Heart left ventricle (tissue), 16 donors: ENCODE results near the gene HVCN1. TPM values are rescaled to one million over a fixed set of nuclear protein-coding genes. Genes with fewer than 3 reads are reported as not detected.
"Not testable (repeated sequence)": the region's sequence is repeated elsewhere in the genome, so short reads cannot be mapped to it uniquely, and the experiment has no call there.

Experiments
- ATAC-seq, 4 donors: fragments of 200-7000 bp; cut with Tn5 transposase; one replicate each; pipeline ENCODE4 v1.9.1; 2020 to 2022; ENCODE audit warnings: moderate library complexity in 4 of 4, mild to moderate bottlenecking in 3 of 4, moderate number of reproducible peaks in 1 of 4
- DNase-seq, 5 donors: peaks; one replicate each; pipeline ENCODE4 v3.0.0-alpha.2; 2020
- H3K27ac ChIP-seq, 12 donors: fragments of 200-600 bp; sonication (generic) in 4 of 12; one replicate each; pipeline versions ENCODE4 v1.5.0 to v1.8.0; 2016 to 2022; ENCODE audit warnings: mild to moderate bottlenecking in 2 of 12
- H3K27me3 ChIP-seq, 9 donors: fragments of 200-600 bp; sonication (generic) in 2 of 9; one replicate each; pipeline versions ENCODE4 v1.5.1 to v1.8.0; 2016 to 2022; ENCODE audit warnings: mild to moderate bottlenecking in 3 of 9
- H3K36me3 ChIP-seq, 9 donors: fragments of 200-600 bp; sonication (generic) in 2 of 9; one replicate each; pipeline versions ENCODE4 v1.5.0 to v1.8.0; 2018 to 2022; ENCODE audit warnings: mild to moderate bottlenecking in 2 of 9
- H3K4me1 ChIP-seq, 12 donors: fragments of 200-600 bp; sonication (generic) in 4 of 12; one replicate each; pipeline versions ENCODE4 v1.5.0 to v1.8.0; 2016 to 2022; ENCODE audit warnings: mild to moderate bottlenecking in 3 of 12
- H3K4me3 ChIP-seq, 12 donors: fragments of 200-600 bp; sonication (generic) in 4 of 12; one replicate each; pipeline versions ENCODE4 v1.5.0 to v1.8.0; 2017 to 2022; ENCODE audit warnings: mild to moderate bottlenecking in 9 of 12, moderate library complexity in 4 of 12
- H3K9me3 ChIP-seq, 12 donors: fragments of 200-600 bp; sonication (generic) in 4 of 12; one replicate each; pipeline versions ENCODE4 v1.5.0 to v1.8.0; 2016 to 2022; ENCODE audit warnings: mild to moderate bottlenecking in 1 of 12
- CTCF ChIP-seq, 12 donors: fragments of 200-600 bp; sonication (generic) in 4 of 12; IDR thresholded peaks; one replicate each; pipeline versions ENCODE4 v1.5.0 to v1.8.0; 2018 to 2022; ENCODE audit warnings: antibody characterized with exemption in 12 of 12, mild to moderate bottlenecking in 5 of 12
- POLR2A ChIP-seq, 2 donors: fragments of 450-650 bp; IDR thresholded peaks; one replicate each; pipeline ENCODE4 v1.6.1; 2017; ENCODE audit warnings: antibody characterized with exemption in 2 of 2, mild to moderate bottlenecking in 2 of 2, moderate library complexity in 2 of 2
- WGBS, 4 donors: extraction: QIAGEN DNeasy Blood & Tissue Kit in 2 of 4; methylation state at CpG; one replicate each; pipeline versions ENCODE4 v1.1.5 to v1.1.7; 2013 to 2018; 5-methylcytosine and 5-hydroxymethylcytosine counted together
- intact Hi-C, 10 donors: fragments of 100-400 bp; cut with DNase I; formaldehyde crosslinking; loops; one replicate each; pipeline versions ENCODE4 v1.11.1 to v1.14.2; 2022
- long read RNA-seq, 3 donors: library from polyadenylated mRNA; unstranded; transcript quantifications; one replicate each; pipeline ENCODE4 v2.0.0, GENCODE V29; 2020 to 2021
- polyA plus RNA-seq, 2 donors: library from polyadenylated mRNA; stranded (reverse); fragments of 200-250 nt; gene quantifications; one replicate each; pipeline ENCODE4 v1.2.3, GENCODE V29; 2013
- total RNA-seq, 9 donors: library from RNA; depleted of rRNA in 2 of 9; stranded (reverse); fragments of >200 nt in 2 of 9; fragmentation: NEBNext Ultra II Directional in 3 of 9; extraction: Animal tissue kit (Norgen Biotek cat#: 25700) in 3 of 9; gene quantifications; one replicate each; pipeline versions ENCODE4 v1.1.0 to v1.2.4, GENCODE V29; 2016 to 2023
- donor health status: ischemic (EF 13 %, LVEDD 7.1; RV severe dilation, severe dysfunction).
- donor health status: healthy with polysubstance abuse.
- donor health status: DM: no; HTN: yes; CAD: no.
- donor health status: DM: no; HTN: no; CAD: no.
- donor health status: ischemic (EF 25% LVEDD 6.9; RV normal size, moderate dysfunction).
- donor health status: ischemic (EF 25% LVEDD 5.7; RV mildly dilated, moderate dysfunction).
- donor health status: healthy.
- donor health status: DM: yes; HTN: yes; CAD: no.
- donor health status: ischemic (EF 35%, LVEDD 5.7; RV mildly dilated, moderate dysfunction).
- donor health status: nonischemic (EF 11% LVEDD 7.7; RV severe dilation, severe dysfunction).
- donor health status: DM: yes; HTN: yes; CAD: no.
- donor health status: PGD.
- donor health status: ischemic (EF 29% LVEDD 5.4; RV normal size, mild dysfunction).
- donor health status: nonischemic (EF 23%, LVEDD 6.1; RV moderate dilation, normal function).

The HVCN1 gene
- 10 to 100 TPM in 6 of 9 donors, 1 to 10 TPM in 3; 4.1 to 55.3 (median 11.8) TPM for total RNA-seq
- polyA plus RNA-seq: 10 to 100 TPM in 1 of 2 donors, 1 to 10 TPM in 1; 9.5 to 13.6 TPM
- long read RNA-seq, donor 1, partial matches to known transcripts: 3 of 15 reads
- long read RNA-seq, donor 1, other reads (novel, unspliced or antisense): 8 of 15 reads
- long read RNA-seq, donor 2, transcript HVCN1-201 (8 exons, 1,634 nt): major isoform, 59 of 123 reads
- long read RNA-seq, donor 2, partial matches to known transcripts: 15 of 123 reads
- long read RNA-seq, donor 2, other reads (novel, unspliced or antisense): 48 of 123 reads
- long read RNA-seq, donor 3, partial matches to known transcripts: 2 of 11 reads
- long read RNA-seq, donor 3, other reads (novel, unspliced or antisense): 5 of 11 reads

- intact Hi-C loops: loop anchor here in 1 of 10 donors (10.0 kb wide), 1 partner anchor 56 kb away; the partner anchor contains the start of gene PPP1CC
- Histone ChIP-seq H3K4me1 (peaks cover 5 to 67% (median 22%) of the 10 kb centered on the region in 12 donors), H3K27me3 (no peaks in the 10 kb centered on the region), H3K27ac (peak within 1 kb of the TSS; percentile 1 to 88 (median 80)), H3K4me3 (peak within 1 kb of the TSS; percentile 59 to 87 (median 74)), H3K9me3 (no peaks in the 10 kb centered on the region), H3K36me3 (peaks cover 0 to 6% (median 0%) of the 10 kb centered on the region in 9 donors)
- WGBS, 4 donors: 3 to 14% (median 4%) methylated on average over 13 to 64 of the region's 64 CpGs
- peak; percentile 65 to 91 (median 86) for ATAC-seq
- peak; percentile 67 to 83 (median 71) for DNase-seq
- TF ChIP-seq POLR2A (IDR thresholded peaks at IDR 0.05) (peak in 1 of 2 donors; percentile 31), CTCF (IDR thresholded peaks at IDR 0.05) (no peak)
Measured at GRCh38 chr12:110688446-110689280, at the start of gene HVCN1. Gene HVCN1, minus strand, starts transcription at chr12:110689115. Its CDS starts 5,870 bp downstream, at chr12:110683245.

DNA sequence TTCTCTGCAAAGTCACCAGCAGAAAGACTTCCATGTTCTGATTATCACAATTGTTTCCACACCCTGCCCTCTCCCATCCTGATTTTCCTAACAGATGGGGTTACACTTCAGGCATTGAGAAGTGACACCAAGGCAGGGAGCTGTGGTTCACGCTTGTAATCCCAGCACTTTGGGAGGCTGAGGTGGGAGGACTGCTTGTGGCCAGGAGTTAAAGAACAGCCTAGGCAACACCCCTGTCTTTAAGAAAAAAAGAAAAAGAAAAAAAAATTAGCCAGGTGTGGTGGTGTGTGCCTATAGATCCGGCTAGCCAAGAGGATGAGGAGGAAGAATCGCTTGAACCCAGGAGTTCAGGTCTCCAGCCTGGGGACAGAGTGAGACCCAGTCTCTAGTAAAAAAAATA lies 48.6 kb upstream of the HVCN1 start:
- Histone ChIP-seq H3K27me3 (no peaks in the 10 kb centered on the region), H3K27ac (peak overlapping the region in 4 of 12 donors; percentile 4 to 57 (median 28)), H3K9me3 (no peaks in the 10 kb centered on the region), H3K36me3 (peaks cover 0 to 24% (median 13%) of the 10 kb centered on the region in 9 donors), H3K4me1 (peaks cover 20 to 81% (median 63%) of the 10 kb centered on the region in 12 donors), H3K4me3 (no peak overlapping the region)
- ATAC-seq (no peak), DNase-seq (no peak)
- TF ChIP-seq POLR2A (IDR thresholded peaks at IDR 0.05) (no peak), CTCF (IDR thresholded peaks at IDR 0.05) (no peak)
- WGBS, 4 donors: 64 to 76% (median 72%) methylated on average over 3 of the region's 3 CpGs
- intact Hi-C loops: loop anchor here in 3 of 10 donors (5.0 to 10.0 kb wide), 3 partner anchors 87 to 125 kb away; partner anchors contain the start of gene TCTN1 (in 1 of the 3)

GRCh38 chr12:110737016-110737415 lies 48.1 kb upstream of the HVCN1 start:
- WGBS, 4 donors: 67 to 78% (median 73%) methylated on average over 5 of the region's 5 CpGs
- not testable (repeated sequence) for H3K4me3 ChIP-seq, ATAC-seq, H3K9me3 ChIP-seq, H3K27me3 ChIP-seq, DNase-seq
- peak overlapping the region in 2 of 12 donors; percentile 4 to 13 for H3K27ac ChIP-seq
- H3K4me1 ChIP-seq: peaks cover 20 to 86% (median 68%) of the 10 kb centered on the region in 12 donors
- intact Hi-C loops: loop anchor here in 3 of 10 donors (5.0 to 10.0 kb wide), 3 partner anchors 88 to 125 kb away; partner anchors contain the start of gene TCTN1 (in 1 of the 3)
- peaks cover 0 to 26% (median 13%) of the 10 kb centered on the region in 9 donors for H3K36me3 ChIP-seq

DNA sequence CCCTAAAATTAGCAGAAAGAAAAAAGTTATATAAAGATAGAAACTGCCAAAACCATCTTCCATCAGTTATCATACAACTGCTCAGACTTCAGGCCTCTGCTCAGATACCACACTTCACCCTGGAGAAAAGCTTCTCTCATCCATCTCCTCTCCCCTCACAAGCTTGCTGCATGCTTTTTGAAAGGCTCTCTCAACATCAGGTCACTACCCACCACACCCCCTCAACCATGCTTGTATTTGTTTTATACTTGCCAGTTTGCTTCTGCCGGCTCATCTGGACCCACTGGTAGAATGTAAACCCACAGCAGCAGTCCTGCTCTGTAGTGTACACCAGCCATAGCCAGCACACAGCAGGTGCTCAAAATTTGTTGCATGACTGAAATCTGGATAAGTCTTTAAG lies 45.0 kb upstream of the HVCN1 start:
- H3K27me3 ChIP-seq: no peaks in the 10 kb centered on the region
- TF ChIP-seq POLR2A (IDR thresholded peaks at IDR 0.05): no peak
- no peak for TF ChIP-seq CTCF (IDR thresholded peaks at IDR 0.05)
- peaks cover 0 to 57% (median 44%) of the 10 kb centered on the region in 9 donors for H3K36me3 ChIP-seq
- no peaks in the 10 kb centered on the region for H3K9me3 ChIP-seq
- DNase-seq (no peak), ATAC-seq (no peak)
- intact Hi-C loops: loop anchor here in 1 of 10 donors (10.0 kb wide), 1 partner anchor 91 kb away; no protein-coding TSS in a partner anchor
- H3K4me1 ChIP-seq: peaks cover 20 to 73% (median 50%) of the 10 kb centered on the region in 12 donors
- no peak overlapping the region for H3K4me3 ChIP-seq
- H3K27ac ChIP-seq: peak overlapping the region in 1 of 12 donors; percentile 9
- WGBS, 4 donors: 55 to 69% (median 60%) methylated on average over 1 of the region's 1 CpG
